ENCODE data around the gene TOP3B.
"Not testable (repeated sequence)": the region's sequence is repeated elsewhere in the genome, so short reads cannot be mapped to it uniquely, and the experiment has no call there.

DNA sequence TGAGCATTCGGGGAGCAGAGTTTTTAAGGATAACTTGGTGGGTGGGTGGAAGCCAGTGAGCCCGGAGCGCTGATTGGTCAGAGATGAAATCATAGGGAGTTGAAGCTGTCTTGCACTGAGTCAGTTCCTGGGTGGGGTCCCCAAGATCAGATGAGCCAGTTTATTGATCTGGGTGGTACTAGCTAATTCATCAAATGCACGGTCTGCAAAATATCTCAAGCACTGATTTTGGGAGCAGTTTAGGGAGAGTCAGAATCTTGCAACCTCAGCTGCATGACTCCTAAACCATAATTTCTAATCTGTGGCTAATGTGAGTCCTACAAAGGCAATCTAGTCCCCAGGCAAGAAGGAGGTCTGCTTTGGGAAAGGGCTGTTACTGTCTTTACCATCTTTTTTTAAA, 72.2 kb downstream of the TOP3B start:
- TF ChIP-seq POLR2AphosphoS5 (IDR thresholded peaks at IDR 0.05), result not testable (repeated sequence)
- TF ChIP-seq, protein P1, sequence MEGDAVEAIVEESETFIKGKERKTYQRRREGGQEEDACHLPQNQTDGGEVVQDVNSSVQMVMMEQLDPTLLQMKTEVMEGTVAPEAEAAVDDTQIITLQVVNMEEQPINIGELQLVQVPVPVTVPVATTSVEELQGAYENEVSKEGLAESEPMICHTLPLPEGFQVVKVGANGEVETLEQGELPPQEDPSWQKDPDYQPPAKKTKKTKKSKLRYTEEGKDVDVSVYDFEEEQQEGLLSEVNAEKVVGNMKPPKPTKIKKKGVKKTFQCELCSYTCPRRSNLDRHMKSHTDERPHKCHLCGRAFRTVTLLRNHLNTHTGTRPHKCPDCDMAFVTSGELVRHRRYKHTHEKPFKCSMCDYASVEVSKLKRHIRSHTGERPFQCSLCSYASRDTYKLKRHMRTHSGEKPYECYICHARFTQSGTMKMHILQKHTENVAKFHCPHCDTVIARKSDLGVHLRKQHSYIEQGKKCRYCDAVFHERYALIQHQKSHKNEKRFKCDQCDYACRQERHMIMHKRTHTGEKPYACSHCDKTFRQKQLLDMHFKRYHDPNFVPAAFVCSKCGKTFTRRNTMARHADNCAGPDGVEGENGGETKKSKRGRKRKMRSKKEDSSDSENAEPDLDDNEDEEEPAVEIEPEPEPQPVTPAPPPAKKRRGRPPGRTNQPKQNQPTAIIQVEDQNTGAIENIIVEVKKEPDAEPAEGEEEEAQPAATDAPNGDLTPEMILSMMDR (IDR thresholded peaks at IDR 0.05), result not testable (repeated sequence)
